Liver (tissue), 9 donors: Measurements from ENCODE around the gene DSG2. TPM values are rescaled to one million over a fixed set of nuclear protein-coding genes. Genes with fewer than 3 reads are reported as not detected.

ENCODE experiments used
- DNase-seq: peaks from one replicate; pipeline ENCODE4 v3.0.0-alpha.2; 2017; ENCODE audit warnings: low spot score
- H3K27ac ChIP-seq, 2 donors: one replicate each; pipeline ENCODE4 v1.7.0; 2013; ENCODE audit warnings: inconsistent platforms in 2 of 2, low read length in 2 of 2, control low read depth in 1 of 2, low read depth in 1 of 2, mild to moderate bottlenecking in 1 of 2
- H3K27me3 ChIP-seq, 4 donors: one replicate each; pipeline versions ENCODE4 v1.6.1 to v1.7.0; 2013; ENCODE audit warnings: low read length in 3 of 4, inconsistent platforms in 1 of 4, mild to moderate bottlenecking in 1 of 4, moderate library complexity in 1 of 4; ENCODE audit not compliant: control insufficient read depth in 4 of 4, insufficient read depth in 4 of 4
- H3K36me3 ChIP-seq, 4 donors: one replicate each; pipeline versions ENCODE4 v1.6.1 to v1.7.0; 2013; ENCODE audit warnings: low read length in 3 of 4, mild to moderate bottlenecking in 3 of 4, low read depth in 1 of 4, moderate library complexity in 1 of 4; ENCODE audit not compliant: control insufficient read depth in 4 of 4, insufficient read depth in 3 of 4
- H3K4me1 ChIP-seq, 4 donors: one replicate each; pipeline versions ENCODE4 v1.6.1 to v1.7.0; 2013; ENCODE audit warnings: low read length in 3 of 4, mild to moderate bottlenecking in 3 of 4, moderate library complexity in 1 of 4; ENCODE audit not compliant: control insufficient read depth in 4 of 4, insufficient read depth in 4 of 4
- H3K4me3 ChIP-seq, 3 donors: one replicate each; pipeline versions ENCODE4 v1.6.1 to v1.7.0; 2013; ENCODE audit warnings: low read length in 3 of 3, control low read depth in 1 of 3, low read depth in 1 of 3, mild to moderate bottlenecking in 1 of 3
- H3K9ac ChIP-seq, 2 donors: one replicate each; pipeline ENCODE4 v1.7.0; 2013; ENCODE audit warnings: low read length in 2 of 2, mild to moderate bottlenecking in 2 of 2, moderate library complexity in 2 of 2, control low read depth in 1 of 2, low read depth in 1 of 2
- H3K9me3 ChIP-seq, 4 donors: one replicate each; pipeline versions ENCODE4 v1.6.1 to v1.7.0; 2013; ENCODE audit warnings: low read length in 3 of 4; ENCODE audit not compliant: control insufficient read depth in 4 of 4
- FOXA1 ChIP-seq: IDR thresholded peaks from 2 replicates; pipeline ENCODE4 v1.6.1; 2016; ENCODE audit warnings: antibody characterized with exemption
- FOXA2 ChIP-seq: IDR thresholded peaks from 2 replicates; pipeline ENCODE4 v1.6.1; 2016; ENCODE audit warnings: antibody characterized with exemption
- GABPA ChIP-seq, 2 donors: IDR thresholded peaks in 1 of 2; conservative IDR thresholded peaks in 1 of 2; 2 replicates each; pipeline ENCODE4 v1.6.1; 2016; ENCODE audit warnings: antibody characterized with exemption in 2 of 2, mild to moderate bottlenecking in 1 of 2, moderate library complexity in 1 of 2
- HNF4A ChIP-seq, 2 donors: conservative IDR thresholded peaks; 2 replicates each; pipeline ENCODE4 v1.6.1; 2016; ENCODE audit warnings: antibody characterized with exemption in 2 of 2, mild to moderate bottlenecking in 2 of 2
- HNF4G ChIP-seq: IDR thresholded peaks from 2 replicates; pipeline ENCODE4 v1.6.1; 2016; ENCODE audit warnings: antibody characterized with exemption
- JUND ChIP-seq, 2 donors: IDR thresholded peaks; 2 replicates each; pipeline ENCODE4 v1.6.1; 2016; ENCODE audit warnings: antibody characterized with exemption in 2 of 2
- NR2F2 ChIP-seq: IDR thresholded peaks from 2 replicates; pipeline ENCODE4 v1.6.1; 2016; ENCODE audit warnings: antibody characterized with exemption
- RAD21 ChIP-seq, 2 donors: IDR thresholded peaks; 2 replicates each; pipeline ENCODE4 v1.6.1; 2016; ENCODE audit warnings: antibody characterized with exemption in 2 of 2, mild to moderate bottlenecking in 2 of 2
- SP1 ChIP-seq: IDR thresholded peaks from 2 replicates; pipeline ENCODE4 v1.6.1; 2018; ENCODE audit warnings: antibody characterized with exemption, mild to moderate bottlenecking
- YY1 ChIP-seq: IDR thresholded peaks from 2 replicates; pipeline ENCODE4 v1.6.1; 2016; ENCODE audit warnings: antibody characterized with exemption, mild to moderate bottlenecking
- WGBS: extraction: QIAGEN DNeasy Blood & Tissue Kit; methylation state at CpG from one replicate; pipeline ENCODE4 v1.1.7; 2013; 5-methylcytosine and 5-hydroxymethylcytosine counted together
- polyA plus RNA-seq, 2 donors: library from polyadenylated mRNA; stranded (reverse) in 1 of 2; unstranded in 1 of 2; fragments of 200-250 nt in 1 of 2; fragments of >200 nt in 1 of 2; fragmentation: Nextera tagmentation in 1 of 2; extraction: Ambion mirVana in 1 of 2; gene quantifications; one replicate each; pipeline versions ENCODE4 v1.2.1 to v1.2.3, GENCODE V29; 2013 to 2015
- total RNA-seq, 2 donors: library from RNA; depleted of rRNA; stranded (reverse); fragments of >200 nt; gene quantifications; one replicate each; pipeline ENCODE4 v1.2.3, GENCODE V29; 2014
- TF ChIP-seq, protein P1 (sequence below): IDR thresholded peaks from 2 replicates; pipeline ENCODE4 v1.6.1; 2016; ENCODE audit warnings: antibody characterized with exemption
- TF ChIP-seq, protein P2 (sequence below): IDR thresholded peaks from 2 replicates; pipeline ENCODE4 v1.6.1; 2016; ENCODE audit warnings: antibody characterized with exemption
- TF ChIP-seq, protein P3 (sequence below): IDR thresholded peaks from 2 replicates; pipeline ENCODE4 v1.6.1; 2016; ENCODE audit warnings: antibody characterized with exemption, mild to moderate bottlenecking
- donor health status: healthy.
- donor health status: healthy.
- donor health status: healthy.
- donor health status: healthy.
- donor health status: healthy.

Gene DSG2
- total and polyA plus RNA-seq, 4 donors, result 5.4 to 13.9 (median 9.6) TPM

DNA sequence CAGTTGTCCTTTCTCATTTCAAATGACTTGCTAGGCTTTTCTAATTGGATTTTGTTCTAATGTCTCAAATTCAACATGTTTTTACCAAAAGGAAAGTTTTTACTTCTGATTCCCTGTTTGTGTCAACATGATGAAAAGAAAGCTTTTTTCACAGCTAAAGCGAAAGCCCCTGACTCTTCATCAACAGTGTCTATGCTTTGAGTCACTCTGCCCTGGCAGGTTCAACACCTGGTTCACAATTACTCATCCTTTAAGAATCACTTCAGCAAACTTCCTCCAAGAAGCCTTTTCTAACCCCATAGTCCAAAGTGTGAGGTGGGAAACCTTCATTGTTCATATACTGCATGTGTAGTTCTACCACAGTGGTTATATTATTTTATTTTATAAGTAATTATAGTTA lies 7.6 kb upstream of the DSG2 start:
- Histone ChIP-seq H3K9ac (no peak overlapping the region), H3K27ac (no peak overlapping the region), H3K4me1 (no peaks in the 10 kb centered on the region), H3K27me3 (peaks cover 0 to 4% (median 1%) of the 10 kb centered on the region in 4 donors), H3K9me3 (no peaks in the 10 kb centered on the region), H3K36me3 (no peaks in the 10 kb centered on the region), H3K4me3 (no peak overlapping the region)
- TF ChIP-seq, protein P1, sequence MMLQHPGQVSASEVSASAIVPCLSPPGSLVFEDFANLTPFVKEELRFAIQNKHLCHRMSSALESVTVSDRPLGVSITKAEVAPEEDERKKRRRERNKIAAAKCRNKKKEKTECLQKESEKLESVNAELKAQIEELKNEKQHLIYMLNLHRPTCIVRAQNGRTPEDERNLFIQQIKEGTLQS, result no peak
- DNase-seq, result no peak
- 87% methylated on average over 1 of the region's 1 CpG for WGBS

DNA sequence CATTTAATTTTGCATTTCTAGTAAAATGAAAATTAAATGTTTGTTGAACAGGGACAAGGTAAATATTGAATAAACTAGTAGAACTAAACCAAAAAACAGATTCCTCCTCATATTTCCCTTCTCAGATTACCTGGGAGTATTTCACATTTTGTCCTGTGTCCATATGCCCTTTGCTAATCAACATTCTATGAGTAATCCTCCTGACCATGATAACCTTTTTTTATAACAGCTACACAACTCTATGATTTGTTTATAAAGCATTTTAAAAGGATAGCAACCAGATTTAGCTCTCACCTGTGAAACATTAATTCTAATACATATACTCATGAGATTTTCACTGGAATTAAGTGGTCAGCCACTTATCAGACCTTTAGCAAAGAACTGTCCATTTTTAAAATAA lies 7.1 kb upstream of the DSG2 start:
- no peaks in the 10 kb centered on the region for H3K9me3 ChIP-seq
- H3K36me3 ChIP-seq, result no peaks in the 10 kb centered on the region
- TF ChIP-seq SP1, result no peak
- no peak overlapping the region for H3K9ac ChIP-seq
- no peak overlapping the region for H3K4me3 ChIP-seq
- DNase-seq, result no peak
- no peak overlapping the region for H3K27ac ChIP-seq
- H3K4me1 ChIP-seq, result no peaks in the 10 kb centered on the region
- peaks cover 0 to 4% (median 1%) of the 10 kb centered on the region in 4 donors for H3K27me3 ChIP-seq

DNA sequence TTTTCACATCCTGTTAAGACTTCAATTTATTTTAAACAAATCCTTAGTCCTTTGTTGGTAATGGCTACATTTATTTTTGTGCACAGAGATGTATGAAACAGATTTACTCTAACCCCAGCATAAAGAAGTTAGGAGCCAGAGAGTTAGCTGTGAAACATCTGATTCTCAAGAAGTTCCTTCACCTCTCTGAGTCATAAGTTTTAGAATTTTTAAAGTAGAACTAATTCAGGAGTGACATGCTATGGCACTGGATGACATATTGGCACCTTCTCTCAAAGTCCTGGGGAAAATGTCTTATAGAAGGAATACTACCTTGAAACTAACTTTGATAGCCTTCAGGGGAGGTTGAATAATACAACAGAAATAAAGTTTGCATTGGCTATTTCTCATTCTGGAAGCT lies 6.4 kb upstream of the DSG2 start:
- Histone ChIP-seq H3K4me3 (no peak overlapping the region), H3K9me3 (no peaks in the 10 kb centered on the region), H3K4me1 (no peaks in the 10 kb centered on the region), H3K36me3 (no peaks in the 10 kb centered on the region), H3K27me3 (peaks cover 0 to 3% (median 1%) of the 10 kb centered on the region in 4 donors), H3K27ac (no peak overlapping the region), H3K9ac (no peak overlapping the region)
- no peak for DNase-seq
- TF ChIP-seq, protein P2, sequence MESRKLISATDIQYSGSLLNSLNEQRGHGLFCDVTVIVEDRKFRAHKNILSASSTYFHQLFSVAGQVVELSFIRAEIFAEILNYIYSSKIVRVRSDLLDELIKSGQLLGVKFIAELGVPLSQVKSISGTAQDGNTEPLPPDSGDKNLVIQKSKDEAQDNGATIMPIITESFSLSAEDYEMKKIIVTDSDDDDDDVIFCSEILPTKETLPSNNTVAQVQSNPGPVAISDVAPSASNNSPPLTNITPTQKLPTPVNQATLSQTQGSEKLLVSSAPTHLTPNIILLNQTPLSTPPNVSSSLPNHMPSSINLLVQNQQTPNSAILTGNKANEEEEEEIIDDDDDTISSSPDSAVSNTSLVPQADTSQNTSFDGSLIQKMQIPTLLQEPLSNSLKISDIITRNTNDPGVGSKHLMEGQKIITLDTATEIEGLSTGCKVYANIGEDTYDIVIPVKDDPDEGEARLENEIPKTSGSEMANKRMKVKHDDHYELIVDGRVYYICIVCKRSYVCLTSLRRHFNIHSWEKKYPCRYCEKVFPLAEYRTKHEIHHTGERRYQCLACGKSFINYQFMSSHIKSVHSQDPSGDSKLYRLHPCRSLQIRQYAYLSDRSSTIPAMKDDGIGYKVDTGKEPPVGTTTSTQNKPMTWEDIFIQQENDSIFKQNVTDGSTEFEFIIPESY, result no peak
- no peak for TF ChIP-seq FOXA1
- TF ChIP-seq HNF4A (conservative IDR thresholded peaks at IDR 0.05), result no peak
- TF ChIP-seq YY1, result no peak
- TF ChIP-seq, protein P3, sequence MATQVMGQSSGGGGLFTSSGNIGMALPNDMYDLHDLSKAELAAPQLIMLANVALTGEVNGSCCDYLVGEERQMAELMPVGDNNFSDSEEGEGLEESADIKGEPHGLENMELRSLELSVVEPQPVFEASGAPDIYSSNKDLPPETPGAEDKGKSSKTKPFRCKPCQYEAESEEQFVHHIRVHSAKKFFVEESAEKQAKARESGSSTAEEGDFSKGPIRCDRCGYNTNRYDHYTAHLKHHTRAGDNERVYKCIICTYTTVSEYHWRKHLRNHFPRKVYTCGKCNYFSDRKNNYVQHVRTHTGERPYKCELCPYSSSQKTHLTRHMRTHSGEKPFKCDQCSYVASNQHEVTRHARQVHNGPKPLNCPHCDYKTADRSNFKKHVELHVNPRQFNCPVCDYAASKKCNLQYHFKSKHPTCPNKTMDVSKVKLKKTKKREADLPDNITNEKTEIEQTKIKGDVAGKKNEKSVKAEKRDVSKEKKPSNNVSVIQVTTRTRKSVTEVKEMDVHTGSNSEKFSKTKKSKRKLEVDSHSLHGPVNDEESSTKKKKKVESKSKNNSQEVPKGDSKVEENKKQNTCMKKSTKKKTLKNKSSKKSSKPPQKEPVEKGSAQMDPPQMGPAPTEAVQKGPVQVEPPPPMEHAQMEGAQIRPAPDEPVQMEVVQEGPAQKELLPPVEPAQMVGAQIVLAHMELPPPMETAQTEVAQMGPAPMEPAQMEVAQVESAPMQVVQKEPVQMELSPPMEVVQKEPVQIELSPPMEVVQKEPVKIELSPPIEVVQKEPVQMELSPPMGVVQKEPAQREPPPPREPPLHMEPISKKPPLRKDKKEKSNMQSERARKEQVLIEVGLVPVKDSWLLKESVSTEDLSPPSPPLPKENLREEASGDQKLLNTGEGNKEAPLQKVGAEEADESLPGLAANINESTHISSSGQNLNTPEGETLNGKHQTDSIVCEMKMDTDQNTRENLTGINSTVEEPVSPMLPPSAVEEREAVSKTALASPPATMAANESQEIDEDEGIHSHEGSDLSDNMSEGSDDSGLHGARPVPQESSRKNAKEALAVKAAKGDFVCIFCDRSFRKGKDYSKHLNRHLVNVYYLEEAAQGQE, result no peak
- TF ChIP-seq, protein P1, result no peak
- no peak for TF ChIP-seq JUND (IDR thresholded peaks at IDR 0.05)
- TF ChIP-seq RAD21 (IDR thresholded peaks at IDR 0.05), result no peak
- TF ChIP-seq GABPA (IDR thresholded peaks at IDR 0.05 in 1 of 2, conservative IDR thresholded peaks at IDR 0.05 in 1 of 2), result no peak
- no peak for TF ChIP-seq FOXA2
- TF ChIP-seq HNF4G, result no peak
- TF ChIP-seq NR2F2, result no peak
